Fibroblast of mammary gland (primary cell): ENCODE data around the gene TACO1.
A peak's percentile ranks its signal among the peaks of the same experiment; 100 is the strongest.

Experiments used
- DNase-seq: peaks from one replicate; pipeline ENCODE4 v3.0.0-alpha.2; 2010; ENCODE audit warnings: low read depth
- H3K4me3 ChIP-seq: 2 replicates; pipeline ENCODE4 v1.5.1; 2011; ENCODE audit warnings: low read depth, mild to moderate bottlenecking, low read length, moderate library complexity; ENCODE audit not compliant: control insufficient read depth
- TF ChIP-seq, protein P1 (sequence below): conservative IDR thresholded peaks from 2 replicates; pipeline ENCODE4 v1.5.1; 2011; ENCODE audit warnings: low read depth, low read length, inconsistent platforms; ENCODE audit not compliant: control insufficient read depth, insufficient read depth

Gene TACO1

DNA sequence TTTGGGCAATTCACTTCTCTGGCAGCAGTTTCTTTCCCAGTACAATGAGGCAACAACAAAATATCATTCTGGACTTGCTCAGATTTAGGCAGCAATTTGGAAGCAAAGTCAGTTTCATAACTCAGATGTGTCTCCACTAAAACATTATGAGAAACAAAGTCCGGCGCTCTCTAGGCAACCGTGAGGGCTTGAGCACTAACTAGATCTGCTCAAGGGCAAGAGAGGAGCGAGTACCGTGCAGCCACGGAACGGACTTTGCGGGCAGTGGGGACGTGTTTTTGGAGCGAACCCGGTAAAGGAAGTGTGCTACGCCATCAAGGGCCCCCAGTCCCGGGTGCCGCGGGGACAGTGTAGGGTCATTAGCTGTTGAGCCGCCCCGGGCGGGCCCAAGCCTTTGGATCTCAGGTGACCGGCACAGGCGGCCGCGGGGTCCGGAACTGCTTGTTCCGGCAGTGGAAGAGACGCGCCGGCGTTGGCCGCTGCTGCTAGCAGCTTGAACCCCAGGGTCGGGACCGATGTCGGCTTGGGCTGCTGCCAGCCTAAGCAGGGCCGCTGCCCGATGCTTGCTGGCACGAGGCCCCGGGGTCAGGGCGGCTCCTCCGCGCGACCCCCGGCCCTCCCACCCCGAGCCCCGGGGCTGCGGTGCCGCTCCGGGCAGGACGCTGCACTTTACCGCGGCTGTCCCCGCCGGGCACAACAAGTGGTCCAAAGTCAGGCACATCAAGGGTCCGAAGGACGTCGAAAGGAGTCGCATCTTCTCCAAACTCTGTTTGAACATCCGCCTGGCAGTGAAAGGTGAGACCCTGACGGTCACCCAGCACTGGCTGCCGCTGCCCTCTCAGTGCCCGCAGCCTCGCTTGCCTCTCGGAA, at the start of gene TACO1:
Gene TACO1, plus strand, starts transcription at position 327 of the 870 bp plus-strand sequence. Its CDS starts 189 bp downstream, at position 516.
- TF ChIP-seq, protein P1, sequence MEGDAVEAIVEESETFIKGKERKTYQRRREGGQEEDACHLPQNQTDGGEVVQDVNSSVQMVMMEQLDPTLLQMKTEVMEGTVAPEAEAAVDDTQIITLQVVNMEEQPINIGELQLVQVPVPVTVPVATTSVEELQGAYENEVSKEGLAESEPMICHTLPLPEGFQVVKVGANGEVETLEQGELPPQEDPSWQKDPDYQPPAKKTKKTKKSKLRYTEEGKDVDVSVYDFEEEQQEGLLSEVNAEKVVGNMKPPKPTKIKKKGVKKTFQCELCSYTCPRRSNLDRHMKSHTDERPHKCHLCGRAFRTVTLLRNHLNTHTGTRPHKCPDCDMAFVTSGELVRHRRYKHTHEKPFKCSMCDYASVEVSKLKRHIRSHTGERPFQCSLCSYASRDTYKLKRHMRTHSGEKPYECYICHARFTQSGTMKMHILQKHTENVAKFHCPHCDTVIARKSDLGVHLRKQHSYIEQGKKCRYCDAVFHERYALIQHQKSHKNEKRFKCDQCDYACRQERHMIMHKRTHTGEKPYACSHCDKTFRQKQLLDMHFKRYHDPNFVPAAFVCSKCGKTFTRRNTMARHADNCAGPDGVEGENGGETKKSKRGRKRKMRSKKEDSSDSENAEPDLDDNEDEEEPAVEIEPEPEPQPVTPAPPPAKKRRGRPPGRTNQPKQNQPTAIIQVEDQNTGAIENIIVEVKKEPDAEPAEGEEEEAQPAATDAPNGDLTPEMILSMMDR, result no peak
- H3K4me3 ChIP-seq, result peak within 1 kb of the TSS; percentile 92
- peak; percentile 82 for DNase-seq

GRCh38 chr17:63552211-63552610, 48.5 kb upstream of the TACO1 start:
- TF ChIP-seq, protein P1, result no peak
- peak; percentile 13 for DNase-seq
- H3K4me3 ChIP-seq, result peak overlapping the region; percentile 98

- H3K4me3 ChIP-seq, result no peak overlapping the region
- DNase-seq, result no peak
- TF ChIP-seq, protein P1, result no peak
Observed at GRCh38 chr17:63555500-63556156, 45.1 kb upstream of the TACO1 start.

GRCh38 chr17:63557416-63557815, 43.3 kb upstream of the TACO1 start:
- H3K4me3 ChIP-seq, result no peak overlapping the region
- TF ChIP-seq, protein P1, result no peak
- DNase-seq, result no peak

- no peak overlapping the region for H3K4me3 ChIP-seq
- no peak for DNase-seq
- TF ChIP-seq, protein P1, result no peak
Observed at GRCh38 chr17:63558441-63558840, 42.3 kb upstream of the TACO1 start.

DNA sequence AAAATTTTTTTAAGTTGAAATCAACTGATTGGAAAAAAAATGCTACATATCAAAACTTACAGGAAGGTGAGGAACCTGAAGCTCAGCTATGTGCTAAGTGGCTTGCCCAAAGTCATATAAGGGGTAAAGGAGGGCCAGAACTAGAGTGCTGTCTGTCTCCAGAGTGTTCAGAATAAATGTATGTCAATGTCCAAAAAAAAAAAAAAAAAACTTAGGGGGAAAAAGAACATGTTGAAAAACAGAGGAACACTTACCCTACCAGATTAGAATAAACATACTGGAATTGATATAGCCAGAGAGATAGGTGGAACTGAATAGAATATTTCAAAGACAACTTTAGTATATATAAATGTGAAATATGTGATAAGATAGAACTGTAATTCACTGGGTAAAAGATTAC, 38.9 kb upstream of the TACO1 start:
- DNase-seq, result no peak

More for the DNA sequence above, 38.9 kb upstream of the TACO1 start:
- TF ChIP-seq, protein P1, result no peak
- H3K4me3 ChIP-seq, result no peak overlapping the region
